ENCODE results near the gene CTBP1.

- no peak for TF ChIP-seq CTCF (IDR thresholded peaks at IDR 0.05)
- TF ChIP-seq EZH2 (IDR thresholded peaks at IDR 0.05; ENCODE audit: borderline replicate concordance, insufficient read depth, low read depth, low read length, poor library complexity, severe bottlenecking), result no peak
Measured at GRCh38 chr4:1235381-1236102, 13.4 kb downstream of the CTBP1 start.
